IPS-15b (cell line): ENCODE results near the gene OSBP2.
A peak's percentile ranks its signal among the peaks of the same experiment; 100 is the strongest.

Experiments used
- H3K27me3 ChIP-seq: one replicate; pipeline ENCODE4 v1.6.1; 2013; ENCODE audit warnings: low read length; ENCODE audit not compliant: control insufficient read depth, insufficient read depth
- H3K36me3 ChIP-seq: one replicate; pipeline ENCODE4 v1.6.1; 2013; ENCODE audit warnings: low read length; ENCODE audit not compliant: control insufficient read depth, insufficient read depth
- H3K4me1 ChIP-seq: one replicate; pipeline ENCODE4 v1.6.1; 2013; ENCODE audit warnings: mild to moderate bottlenecking, low read length; ENCODE audit not compliant: control insufficient read depth, insufficient read depth
- H3K4me3 ChIP-seq: one replicate; pipeline ENCODE4 v1.5.1; 2013; ENCODE audit warnings: low read depth, low read length
- H3K9ac ChIP-seq: one replicate; pipeline ENCODE4 v1.6.1; 2013; ENCODE audit warnings: low read depth, mild to moderate bottlenecking, low read length
- H3K9me3 ChIP-seq: one replicate; pipeline ENCODE4 v1.6.1; 2013; ENCODE audit warnings: mild to moderate bottlenecking, low read length; ENCODE audit not compliant: control insufficient read depth, insufficient read depth

The OSBP2 gene

DNA sequence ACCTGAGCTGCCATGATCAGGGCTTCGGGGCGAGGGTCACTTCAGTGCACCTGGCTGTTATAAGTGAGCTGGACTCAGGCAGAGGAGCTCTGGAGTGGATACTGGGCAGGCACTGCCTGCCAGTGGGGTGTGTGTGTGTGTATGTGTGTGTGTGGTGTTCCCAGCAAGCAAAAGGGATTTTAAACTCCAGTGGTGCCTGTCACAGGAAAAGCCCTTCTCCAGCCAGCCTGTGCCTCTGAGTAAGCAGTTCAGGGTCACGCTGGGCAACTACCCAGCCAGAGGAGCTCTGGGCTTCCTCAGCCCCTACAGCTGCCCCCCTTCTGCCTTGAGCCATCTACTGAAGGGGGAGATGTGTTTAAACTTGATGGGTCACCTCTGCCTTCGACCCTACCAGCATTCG lies 109.0 kb downstream of the OSBP2 start:
- no peaks in the 10 kb centered on the region for H3K9me3 ChIP-seq
- peaks cover 38% of the 10 kb centered on the region for H3K27me3 ChIP-seq
- H3K9ac ChIP-seq, result no peak overlapping the region
- no peaks in the 10 kb centered on the region for H3K36me3 ChIP-seq
- no peak overlapping the region for H3K4me3 ChIP-seq
- peaks cover 14% of the 10 kb centered on the region for H3K4me1 ChIP-seq

DNA sequence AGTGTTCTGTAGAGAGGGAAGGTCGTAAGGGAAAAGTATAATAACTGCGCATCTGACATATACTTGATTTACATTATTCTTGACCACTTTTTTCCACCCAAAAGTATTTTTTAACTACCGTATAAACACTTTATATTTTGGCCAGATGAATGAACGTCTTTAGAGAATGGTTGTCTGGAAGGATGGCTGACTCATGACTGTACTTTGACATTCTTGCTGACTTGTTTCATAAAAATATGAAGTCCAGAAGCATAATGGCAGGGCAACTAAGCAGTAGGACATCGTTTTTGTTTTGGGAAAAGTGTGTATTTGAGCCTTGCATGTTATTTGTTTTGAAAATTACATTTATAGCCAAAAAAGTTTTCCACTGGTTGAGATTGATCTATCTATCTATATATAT lies 110.0 kb downstream of the OSBP2 start:
- no peak overlapping the region for H3K4me3 ChIP-seq
- H3K9me3 ChIP-seq, result no peaks in the 10 kb centered on the region
- H3K4me1 ChIP-seq, result peaks cover 14% of the 10 kb centered on the region
- no peaks in the 10 kb centered on the region for H3K36me3 ChIP-seq
- H3K27me3 ChIP-seq, result peaks cover 37% of the 10 kb centered on the region
- no peak overlapping the region for H3K9ac ChIP-seq

DNA sequence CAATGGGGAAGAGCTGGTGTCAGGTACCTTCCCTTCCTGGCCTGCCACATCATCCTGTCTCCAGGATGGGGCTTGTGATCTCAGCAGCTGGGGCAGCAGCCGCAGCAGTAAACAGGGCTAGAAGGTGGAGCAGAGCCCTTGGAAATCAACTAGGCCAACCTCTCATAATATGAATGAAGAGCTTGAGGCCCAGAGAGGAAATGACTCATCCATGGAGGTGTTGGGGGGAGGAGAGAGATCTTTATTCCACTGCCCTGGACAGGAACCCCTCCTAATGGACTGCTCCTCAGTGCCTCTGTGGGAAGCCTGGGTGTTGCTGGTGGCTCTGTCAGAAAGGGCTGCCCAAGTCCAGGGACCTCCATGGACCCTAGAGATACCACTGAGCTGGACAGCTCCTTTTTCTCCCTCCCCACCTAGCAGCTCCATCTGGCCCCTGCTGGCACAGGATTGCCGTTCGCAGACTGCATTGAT lies 111.8 kb downstream of the OSBP2 start:
- Histone ChIP-seq H3K4me3 (no peak overlapping the region), H3K36me3 (no peaks in the 10 kb centered on the region), H3K9me3 (no peaks in the 10 kb centered on the region), H3K27me3 (peaks cover 25% of the 10 kb centered on the region), H3K4me1 (peaks cover 14% of the 10 kb centered on the region), H3K9ac (no peak overlapping the region)

DNA sequence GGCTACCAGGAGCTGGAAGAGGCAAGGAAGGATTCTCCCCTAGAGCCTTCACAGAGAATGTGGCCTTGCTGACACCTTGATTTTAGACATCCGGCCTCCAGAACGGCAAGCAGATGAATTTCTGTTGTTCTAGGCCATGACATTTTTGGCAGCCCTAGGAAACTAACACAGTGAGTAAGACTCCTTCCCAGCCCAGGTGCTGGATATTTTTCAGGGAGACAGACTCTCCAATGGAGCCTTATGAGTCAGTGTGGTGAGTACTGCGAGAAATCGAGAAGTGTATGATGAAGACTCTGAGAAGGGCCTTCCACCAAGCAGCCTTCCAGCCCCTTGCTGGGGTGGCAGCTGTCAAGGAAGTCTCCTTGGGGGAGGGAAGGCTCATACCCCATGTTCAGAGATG lies 114.4 kb downstream of the OSBP2 start:
- H3K4me3 ChIP-seq, result no peak overlapping the region
- H3K36me3 ChIP-seq, result no peaks in the 10 kb centered on the region
- H3K27me3 ChIP-seq, result peaks cover 6% of the 10 kb centered on the region
- H3K4me1 ChIP-seq, result peaks cover 8% of the 10 kb centered on the region
- H3K9me3 ChIP-seq, result no peaks in the 10 kb centered on the region
- no peak overlapping the region for H3K9ac ChIP-seq

DNA sequence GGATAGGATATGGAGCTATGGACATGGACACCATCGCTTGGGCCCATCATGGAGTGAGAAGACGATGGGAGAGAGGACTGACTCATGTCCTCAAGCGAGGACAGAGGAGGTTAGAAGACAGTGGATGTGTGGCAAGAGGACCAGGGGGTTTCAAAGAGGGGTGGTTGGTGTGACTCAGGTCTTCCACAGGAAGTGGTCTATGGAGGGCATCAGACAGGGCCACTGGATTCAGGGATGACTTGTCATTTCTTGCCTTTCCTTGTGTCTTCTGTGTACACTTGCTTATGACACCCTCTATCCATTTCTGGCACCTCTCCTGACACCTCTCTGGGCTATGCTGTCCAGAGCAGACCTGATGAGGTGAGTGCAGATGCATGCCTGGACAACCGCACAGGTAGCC lies 115.4 kb downstream of the OSBP2 start:
- no peaks in the 10 kb centered on the region for H3K27me3 ChIP-seq
- no peaks in the 10 kb centered on the region for H3K36me3 ChIP-seq
- no peak overlapping the region for H3K4me3 ChIP-seq
- no peak overlapping the region for H3K9ac ChIP-seq
- peaks cover 8% of the 10 kb centered on the region for H3K4me1 ChIP-seq
- no peaks in the 10 kb centered on the region for H3K9me3 ChIP-seq

DNA sequence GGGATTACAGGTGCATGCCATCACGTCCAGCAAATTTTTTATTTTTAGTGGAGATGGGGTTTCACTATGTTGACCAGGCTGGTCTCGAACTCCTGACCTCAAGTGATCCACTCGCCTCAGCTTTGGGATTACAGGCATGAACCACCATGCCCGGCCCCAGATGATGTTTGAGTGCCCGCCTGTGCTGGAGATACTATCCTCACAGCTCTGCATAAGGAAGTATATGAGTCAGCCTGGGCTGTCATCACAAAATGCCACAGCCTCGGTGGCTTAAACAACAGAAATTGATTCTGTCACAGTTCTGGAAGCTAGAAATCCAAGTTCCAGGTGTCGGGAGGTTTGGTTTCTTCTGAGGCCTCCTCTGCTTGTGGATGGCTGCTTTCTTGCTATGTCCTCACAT lies 119.3 kb downstream of the OSBP2 start:
- no peak overlapping the region for H3K9ac ChIP-seq
- no peak overlapping the region for H3K4me3 ChIP-seq
- no peaks in the 10 kb centered on the region for H3K27me3 ChIP-seq
- no peaks in the 10 kb centered on the region for H3K4me1 ChIP-seq
- no peaks in the 10 kb centered on the region for H3K36me3 ChIP-seq
- no peaks in the 10 kb centered on the region for H3K9me3 ChIP-seq

DNA sequence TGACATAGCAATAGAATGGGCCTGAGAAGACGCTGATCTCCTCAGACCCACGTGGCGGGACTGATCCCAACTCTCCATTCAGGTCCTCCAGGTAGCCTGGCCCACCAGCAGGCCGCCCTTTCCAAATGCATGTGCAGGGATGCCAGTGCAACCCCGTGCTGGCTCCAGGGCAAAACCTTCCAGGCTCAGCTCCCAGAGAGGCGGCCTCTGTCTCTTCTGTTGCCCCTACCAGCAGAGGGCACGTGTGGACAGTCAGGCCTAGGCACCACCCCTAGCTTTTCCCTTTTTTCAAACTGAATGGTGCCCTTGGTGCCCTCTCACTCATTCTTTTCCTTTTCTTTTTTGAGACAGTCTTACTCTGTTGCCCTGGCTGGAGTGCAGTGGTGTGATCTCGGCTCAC lies 121.7 kb downstream of the OSBP2 start:
- Histone ChIP-seq H3K4me3 (no peak overlapping the region), H3K4me1 (no peaks in the 10 kb centered on the region), H3K27me3 (peaks cover 7% of the 10 kb centered on the region), H3K36me3 (no peaks in the 10 kb centered on the region), H3K9me3 (no peaks in the 10 kb centered on the region), H3K9ac (no peak overlapping the region)

DNA sequence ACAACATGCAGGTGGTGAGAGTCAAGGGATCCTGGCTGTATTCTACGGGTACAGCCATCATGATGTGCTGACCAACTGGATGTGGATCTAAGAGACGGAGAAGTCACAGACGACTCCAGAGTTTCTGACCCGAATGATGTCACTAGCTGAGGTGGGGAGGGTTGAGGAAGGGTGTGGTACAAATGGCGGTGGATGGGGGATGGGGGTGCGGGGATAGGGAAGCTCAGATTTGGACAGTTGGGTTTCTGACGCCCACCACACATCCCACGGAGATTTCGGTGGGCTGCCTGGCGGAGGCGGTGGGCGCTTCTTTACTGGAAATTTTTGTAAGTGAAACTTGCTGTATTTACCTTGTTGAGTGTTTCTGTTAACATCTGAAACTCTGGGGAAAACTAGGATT lies 126.7 kb downstream of the OSBP2 start:
- peaks cover 30% of the 10 kb centered on the region for H3K27me3 ChIP-seq
- H3K9ac ChIP-seq, result no peak overlapping the region
- H3K9me3 ChIP-seq, result no peaks in the 10 kb centered on the region
- no peaks in the 10 kb centered on the region for H3K36me3 ChIP-seq
- no peaks in the 10 kb centered on the region for H3K4me1 ChIP-seq
- no peak overlapping the region for H3K4me3 ChIP-seq

DNA sequence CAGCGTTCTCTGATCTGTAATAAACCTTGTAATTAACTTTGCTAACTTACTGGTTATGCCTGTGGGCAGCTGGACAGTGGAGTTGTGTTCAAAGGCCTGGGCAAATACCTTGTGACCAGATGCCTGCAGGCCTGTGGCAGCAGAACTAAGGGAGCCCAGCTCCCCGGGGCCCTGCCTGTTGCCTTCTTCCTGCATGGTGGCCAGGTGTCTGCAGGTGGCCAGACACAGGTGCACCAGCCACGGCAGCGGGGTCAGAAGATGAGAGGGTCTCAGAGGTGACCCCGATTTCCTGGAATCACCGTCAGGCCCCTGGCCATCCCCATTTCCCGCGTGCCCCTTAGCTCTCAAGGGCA lies 127.2 kb downstream of the OSBP2 start:
- Histone ChIP-seq H3K36me3 (no peaks in the 10 kb centered on the region), H3K4me1 (no peaks in the 10 kb centered on the region), H3K9ac (no peak overlapping the region), H3K27me3 (peaks cover 30% of the 10 kb centered on the region), H3K4me3 (peak overlapping the region; percentile 49), H3K9me3 (no peaks in the 10 kb centered on the region)

DNA sequence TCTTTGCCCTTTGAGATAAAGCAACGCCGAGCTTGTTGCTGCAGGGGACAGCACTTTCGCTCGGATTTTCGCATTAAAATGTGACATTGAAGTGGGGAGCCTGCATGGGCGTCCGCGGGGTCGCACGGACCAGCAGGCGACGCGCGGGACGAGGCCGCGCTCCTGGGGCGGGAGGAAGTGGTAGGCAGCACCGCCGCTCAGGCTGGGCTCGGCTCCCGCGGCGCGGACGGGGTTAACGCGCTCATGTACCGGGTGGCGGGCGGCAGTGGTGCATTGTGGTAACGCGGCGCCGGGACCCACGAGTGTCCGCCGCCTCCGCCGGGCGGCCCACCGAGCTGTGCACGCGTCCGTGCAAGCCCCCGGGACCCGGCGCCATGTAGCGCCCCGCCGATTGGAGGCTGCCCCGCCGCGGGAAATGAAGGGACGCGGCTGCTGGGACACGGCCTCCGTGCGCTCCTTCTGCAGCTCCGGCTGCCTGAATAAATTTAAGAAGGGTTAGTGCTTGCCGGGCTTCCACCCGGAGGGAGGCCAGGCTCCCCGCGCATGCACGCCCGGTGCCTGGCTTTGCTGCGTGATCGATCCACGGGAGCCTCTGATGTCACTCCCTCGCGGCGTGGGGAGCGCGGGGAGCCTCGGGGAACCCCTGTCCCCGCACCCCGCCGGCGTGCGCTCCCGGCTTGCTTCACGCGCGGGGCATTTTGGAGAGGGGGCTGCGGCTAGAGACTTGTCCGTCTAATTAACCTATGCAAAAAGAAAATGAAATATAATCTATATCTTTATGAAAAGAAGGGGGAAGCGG lies 127.7 kb downstream of the OSBP2 start:
- H3K27me3 ChIP-seq, result peaks cover 30% of the 10 kb centered on the region
- peak overlapping the region; percentile 49 for H3K4me3 ChIP-seq

DNA sequence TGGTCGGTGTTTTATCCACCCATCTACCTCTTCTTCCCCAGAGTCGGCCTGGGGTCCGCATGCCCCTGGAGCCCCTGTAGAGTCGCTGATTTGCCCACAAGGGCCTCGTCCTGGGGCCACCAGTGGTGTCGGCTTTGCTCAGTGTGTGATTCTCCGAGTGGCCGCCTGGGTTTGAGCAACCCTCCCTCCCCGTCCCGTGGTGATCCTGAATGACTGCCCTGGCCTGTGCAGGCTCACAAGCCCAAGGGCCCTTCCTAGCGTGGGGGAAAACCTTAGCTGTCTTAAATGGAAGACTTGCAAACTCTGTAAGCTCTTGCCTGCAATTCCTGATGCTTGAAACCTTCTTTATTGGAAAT lies 128.3 kb downstream of the OSBP2 start:
- Histone ChIP-seq H3K9ac (no peak overlapping the region), H3K4me1 (no peaks in the 10 kb centered on the region), H3K36me3 (no peaks in the 10 kb centered on the region), H3K4me3 (peak overlapping the region; percentile 49), H3K9me3 (no peaks in the 10 kb centered on the region), H3K27me3 (peaks cover 30% of the 10 kb centered on the region)

More for the DNA sequence above, 127.7 kb downstream of the OSBP2 start:
- no peaks in the 10 kb centered on the region for H3K4me1 ChIP-seq
- H3K36me3 ChIP-seq, result no peaks in the 10 kb centered on the region
- no peak overlapping the region for H3K9ac ChIP-seq
- no peaks in the 10 kb centered on the region for H3K9me3 ChIP-seq

DNA sequence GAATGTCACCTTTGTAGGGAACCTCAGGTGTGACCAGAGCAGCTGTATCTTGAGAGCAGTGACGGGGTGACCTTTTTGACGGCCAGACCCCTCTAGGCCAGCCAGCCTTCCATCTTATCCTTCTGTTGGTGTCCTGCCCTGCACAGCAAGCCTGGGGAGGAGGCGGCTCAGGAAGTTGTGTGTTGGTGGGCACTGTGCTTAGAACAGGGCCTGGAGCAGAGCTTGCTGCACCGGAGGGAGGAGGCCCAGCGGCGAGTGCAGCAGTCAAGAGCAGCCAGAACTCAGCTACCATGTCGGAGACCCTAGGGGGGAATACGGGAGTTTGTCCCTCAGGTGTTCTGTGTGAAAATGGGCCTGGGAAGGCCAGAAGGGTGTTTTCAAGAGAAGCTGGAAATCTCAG lies 129.4 kb downstream of the OSBP2 start:
- no peak overlapping the region for H3K4me3 ChIP-seq
- H3K4me1 ChIP-seq, result no peaks in the 10 kb centered on the region
- no peaks in the 10 kb centered on the region for H3K9me3 ChIP-seq
- no peak overlapping the region for H3K9ac ChIP-seq
- H3K36me3 ChIP-seq, result no peaks in the 10 kb centered on the region
- peaks cover 30% of the 10 kb centered on the region for H3K27me3 ChIP-seq
